Nucleus accumbens (tissue), 56 donors: ENCODE data around the gene ARL15.

Source experiments
- DNase-seq, 56 donors: peaks; one replicate each; lab custom pipeline; 2025; lab: John Stamatoyannopoulos, UW

The ARL15 gene

DNA sequence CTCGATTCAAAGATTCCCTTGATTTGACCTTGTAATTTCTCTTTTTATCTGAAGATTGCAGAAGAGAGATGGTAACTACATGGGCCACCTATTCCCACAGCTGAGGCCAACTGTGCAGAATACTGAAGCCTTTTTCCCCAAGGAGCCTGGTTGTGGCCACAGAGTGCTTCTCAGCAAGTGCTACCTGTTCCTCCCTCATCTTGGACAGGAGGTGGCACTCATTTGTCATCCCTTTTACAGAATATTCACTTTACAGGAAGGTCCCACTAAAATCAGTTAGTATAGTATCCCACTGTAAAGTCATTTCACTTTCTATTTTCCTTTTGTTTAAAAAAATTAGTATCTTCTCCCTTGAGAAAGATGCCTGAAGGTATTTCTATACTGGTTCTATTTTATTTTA lies 346.4 kb downstream of the ARL15 start:
- DNase-seq = no peak

DNA sequence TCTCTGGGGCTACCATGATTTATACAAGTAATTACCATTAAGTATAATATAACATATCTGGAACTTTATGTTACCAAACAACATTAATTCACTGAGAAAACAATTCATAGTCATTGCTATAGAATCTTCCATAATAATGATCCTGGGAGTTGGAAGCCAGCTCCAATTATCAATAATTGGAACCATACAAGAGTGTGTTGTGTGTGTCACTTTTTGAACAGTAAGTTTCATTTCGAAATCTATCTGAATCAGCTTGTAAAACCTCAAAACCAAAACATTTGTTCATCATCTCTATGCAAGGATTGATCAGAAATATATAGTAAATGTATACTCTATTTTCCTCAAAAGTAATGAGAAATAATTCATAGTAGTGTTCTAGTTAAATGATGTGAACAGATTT lies 348.1 kb downstream of the ARL15 start:
- no peak for DNase-seq

- no peak for DNase-seq
These were observed 353.7 kb downstream of the ARL15 start for GRCh38 chr5:53956632-53957031.

GRCh38 chr5:53956196-53956595 lies 354.2 kb downstream of the ARL15 start:
- no peak for DNase-seq

- DNase-seq = no peak
These were observed 359.8 kb downstream of the ARL15 start for GRCh38 chr5:53950621-53951020.

DNA sequence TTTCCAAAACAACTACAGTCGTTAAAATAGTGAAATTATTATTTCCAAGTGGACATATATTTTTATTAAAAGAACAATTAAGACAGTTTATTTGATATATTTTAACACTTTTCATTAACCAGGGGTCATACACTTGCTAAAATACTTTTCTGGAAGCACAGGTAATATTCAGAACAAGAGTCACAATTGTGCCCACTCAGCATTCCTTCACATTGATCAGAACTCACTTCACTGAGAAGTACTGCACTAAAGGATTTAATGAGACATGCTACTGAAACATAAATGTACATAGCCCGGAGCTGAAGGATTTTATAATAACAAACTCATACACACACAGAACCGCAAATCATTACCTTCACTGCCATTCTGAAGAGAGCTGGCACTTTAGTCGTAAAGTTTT lies 361.8 kb downstream of the ARL15 start:
- no peak for DNase-seq

DNA sequence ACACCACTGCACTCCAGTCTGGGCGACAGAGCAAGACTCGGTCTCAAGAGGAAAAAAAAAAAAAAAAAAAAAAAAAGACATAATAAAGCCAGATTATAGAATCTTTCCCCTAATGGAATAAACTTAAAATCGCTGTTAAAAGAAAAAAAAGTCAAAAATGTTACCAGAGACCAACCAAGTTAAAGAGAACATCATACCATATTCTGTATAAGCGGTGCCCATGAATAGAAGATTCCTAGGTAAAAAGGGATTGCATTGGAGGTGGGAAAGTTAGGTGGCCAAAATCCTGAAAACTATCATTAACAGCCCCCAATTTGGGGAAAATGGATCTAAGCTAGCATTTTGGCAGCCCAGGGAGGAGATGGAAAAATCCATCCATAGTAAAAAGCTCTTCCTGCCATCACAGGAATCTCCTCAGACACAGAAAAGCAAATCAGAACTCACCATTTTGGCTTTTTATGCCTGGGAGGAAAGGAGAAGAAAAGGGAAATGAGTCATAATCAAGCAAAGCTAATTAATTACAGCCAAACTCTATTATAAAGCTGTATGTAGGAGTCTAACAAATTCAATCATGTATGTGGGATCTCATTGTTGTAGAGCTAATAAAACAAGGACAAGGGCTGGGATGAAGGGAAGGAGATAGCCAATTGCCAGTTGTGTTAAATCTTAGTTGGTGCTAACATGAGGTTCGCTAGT lies 363.8 kb downstream of the ARL15 start:
- no peak for DNase-seq

GRCh38 chr5:53944981-53945380 lies 365.4 kb downstream of the ARL15 start:
- DNase-seq = no peak

- DNase-seq = no peak
These were observed 366.4 kb downstream of the ARL15 start for GRCh38 chr5:53943938-53944337.

DNA sequence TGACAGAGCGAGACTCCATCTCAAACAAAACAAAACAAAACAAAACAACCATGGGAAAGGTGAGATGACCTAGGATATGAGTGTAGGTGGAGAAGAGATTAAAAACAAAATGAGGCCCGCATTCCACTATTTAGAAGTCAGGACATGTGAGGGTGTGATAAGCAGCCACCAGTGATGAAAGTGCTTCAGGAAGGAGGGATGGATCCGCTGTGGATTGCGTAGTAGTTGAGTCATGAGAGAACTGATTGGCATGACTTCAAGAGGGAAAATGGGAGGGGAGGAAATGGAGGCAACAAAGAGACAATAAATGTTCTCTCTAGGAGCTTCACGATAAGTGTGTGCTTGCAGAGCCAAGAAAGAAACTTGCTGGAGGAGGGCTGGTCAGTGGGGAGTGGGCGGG lies 367.6 kb downstream of the ARL15 start:
- no peak for DNase-seq

DNA sequence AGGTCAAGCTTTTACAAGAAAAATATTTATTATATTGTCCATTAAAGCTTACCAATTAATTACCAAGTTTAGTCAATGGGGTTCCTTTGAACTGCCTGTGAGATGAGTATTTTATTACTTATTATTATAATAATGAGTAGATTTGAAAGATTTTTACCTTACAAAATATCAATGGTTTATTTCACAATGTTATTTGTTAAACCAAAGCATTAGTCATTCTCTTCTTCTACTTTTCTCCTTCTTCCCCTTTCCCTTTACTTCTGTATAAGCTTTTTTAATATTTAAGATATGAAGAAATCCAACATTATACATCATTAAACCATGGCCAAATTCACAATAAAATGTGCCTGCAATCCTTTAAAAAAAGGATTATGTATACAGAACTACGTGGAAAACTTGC lies 369.5 kb downstream of the ARL15 start:
- DNase-seq = no peak

GRCh38 chr5:53937467-53937866 lies 372.9 kb downstream of the ARL15 start:
- DNase-seq = no peak

GRCh38 chr5:53936481-53937352 lies 373.7 kb downstream of the ARL15 start:
- DNase-seq = no peak

DNA sequence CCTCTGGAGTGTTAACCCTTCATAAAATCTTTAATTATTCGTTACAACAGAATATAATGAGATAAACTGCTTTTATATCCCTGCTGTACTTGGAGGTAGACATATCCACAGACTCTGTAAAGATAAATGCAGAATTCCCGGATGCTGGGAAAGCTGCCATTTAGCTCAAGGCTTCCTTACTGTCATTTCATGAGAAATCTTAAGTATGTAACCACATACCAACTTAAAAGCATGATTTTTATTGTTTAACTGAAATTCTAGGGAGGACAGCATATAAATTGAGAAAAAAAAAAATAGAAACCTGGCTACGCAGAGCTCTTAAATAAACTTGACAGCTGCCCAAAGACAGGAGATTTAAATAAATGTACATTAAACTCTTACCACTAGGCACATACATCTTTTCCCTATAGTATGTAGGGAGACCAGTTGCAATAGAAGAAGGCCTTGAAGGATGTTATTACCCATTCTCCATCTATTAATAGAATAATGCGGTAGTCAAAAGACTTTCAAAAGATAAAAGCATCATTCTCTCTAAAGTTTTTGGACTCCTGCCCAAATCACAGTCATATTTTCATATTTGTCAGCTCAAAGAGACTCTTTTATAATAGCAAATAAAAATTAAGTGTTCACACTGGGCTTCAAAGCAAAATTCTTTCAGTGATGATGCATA lies 376.1 kb downstream of the ARL15 start:
- DNase-seq = no peak

- DNase-seq = no peak
These were observed 378.0 kb downstream of the ARL15 start for GRCh38 chr5:53932351-53932750.

- no peak for DNase-seq
These were observed 379.9 kb downstream of the ARL15 start for GRCh38 chr5:53930457-53930856.

GRCh38 chr5:53929570-53929969 lies 380.8 kb downstream of the ARL15 start:
- no peak for DNase-seq

GRCh38 chr5:53929152-53929551 lies 381.2 kb downstream of the ARL15 start:
- DNase-seq = no peak

GRCh38 chr5:53928641-53929040 lies 381.7 kb downstream of the ARL15 start:
- DNase-seq = no peak

DNA sequence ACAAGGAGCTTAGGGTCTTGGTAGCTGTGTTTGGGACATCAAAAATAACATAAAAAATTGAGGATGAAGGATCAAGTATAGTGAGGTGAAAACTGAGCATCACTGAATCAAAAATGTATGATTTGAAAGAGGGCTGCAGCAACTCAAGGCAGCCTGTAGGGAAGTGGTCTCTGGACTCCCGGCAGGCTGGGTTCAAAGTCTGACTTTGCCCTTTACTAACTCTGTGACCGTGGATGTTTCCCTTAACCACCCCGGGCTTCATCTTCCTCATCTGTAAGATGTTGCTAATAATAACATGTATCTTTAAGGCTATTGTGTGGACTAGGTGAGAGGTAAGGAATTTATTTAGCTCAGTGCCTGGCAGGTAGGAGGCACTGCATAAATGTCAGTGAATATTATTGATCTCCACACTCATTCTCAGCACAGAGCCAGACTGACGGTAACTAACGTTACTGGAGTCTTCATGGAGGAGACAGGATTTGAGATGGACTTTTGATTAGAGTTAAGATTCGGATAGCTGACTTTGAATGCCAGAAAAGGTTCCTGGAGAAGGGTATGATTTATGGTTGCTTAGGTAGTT lies 382.6 kb downstream of the ARL15 start:
- no peak for DNase-seq

DNA sequence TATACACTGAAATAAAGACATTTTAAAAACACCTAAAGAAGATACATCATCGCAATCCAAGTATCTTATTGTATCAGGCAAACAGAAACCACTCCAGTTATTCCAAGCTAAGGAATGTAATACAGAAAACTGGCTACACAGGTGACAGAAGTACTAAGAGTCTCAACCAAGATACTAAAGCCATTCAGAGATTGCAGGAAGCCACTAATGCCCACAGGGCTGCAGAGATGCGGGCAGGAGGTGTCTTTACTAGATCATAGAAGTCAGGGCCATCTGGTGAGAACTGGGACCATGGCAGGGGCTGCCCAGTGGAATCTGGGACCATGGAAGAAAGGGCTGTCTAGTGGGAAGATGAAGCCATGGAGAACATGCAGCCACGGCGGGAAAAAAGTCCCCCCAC lies 384.3 kb downstream of the ARL15 start:
- DNase-seq = no peak
